Activated CD4-positive, CD25-positive, alpha-beta regulatory T cell treated with anti-CD3 and anti-CD28 coated beads, Interleukin-2, amount 50 U/mL, for 16 hours (primary cell): ENCODE measurements around the gene RBM19.
"Not testable (repeated sequence)": the region's sequence is repeated elsewhere in the genome, so short reads cannot be mapped to it uniquely, and the experiment has no call there.

Experiments
- DNase-seq: peaks from one replicate; pipeline ENCODE4 v3.0.0-alpha.2; 2020; ENCODE audit warnings: low read depth, low spot score

The RBM19 gene, protein sequence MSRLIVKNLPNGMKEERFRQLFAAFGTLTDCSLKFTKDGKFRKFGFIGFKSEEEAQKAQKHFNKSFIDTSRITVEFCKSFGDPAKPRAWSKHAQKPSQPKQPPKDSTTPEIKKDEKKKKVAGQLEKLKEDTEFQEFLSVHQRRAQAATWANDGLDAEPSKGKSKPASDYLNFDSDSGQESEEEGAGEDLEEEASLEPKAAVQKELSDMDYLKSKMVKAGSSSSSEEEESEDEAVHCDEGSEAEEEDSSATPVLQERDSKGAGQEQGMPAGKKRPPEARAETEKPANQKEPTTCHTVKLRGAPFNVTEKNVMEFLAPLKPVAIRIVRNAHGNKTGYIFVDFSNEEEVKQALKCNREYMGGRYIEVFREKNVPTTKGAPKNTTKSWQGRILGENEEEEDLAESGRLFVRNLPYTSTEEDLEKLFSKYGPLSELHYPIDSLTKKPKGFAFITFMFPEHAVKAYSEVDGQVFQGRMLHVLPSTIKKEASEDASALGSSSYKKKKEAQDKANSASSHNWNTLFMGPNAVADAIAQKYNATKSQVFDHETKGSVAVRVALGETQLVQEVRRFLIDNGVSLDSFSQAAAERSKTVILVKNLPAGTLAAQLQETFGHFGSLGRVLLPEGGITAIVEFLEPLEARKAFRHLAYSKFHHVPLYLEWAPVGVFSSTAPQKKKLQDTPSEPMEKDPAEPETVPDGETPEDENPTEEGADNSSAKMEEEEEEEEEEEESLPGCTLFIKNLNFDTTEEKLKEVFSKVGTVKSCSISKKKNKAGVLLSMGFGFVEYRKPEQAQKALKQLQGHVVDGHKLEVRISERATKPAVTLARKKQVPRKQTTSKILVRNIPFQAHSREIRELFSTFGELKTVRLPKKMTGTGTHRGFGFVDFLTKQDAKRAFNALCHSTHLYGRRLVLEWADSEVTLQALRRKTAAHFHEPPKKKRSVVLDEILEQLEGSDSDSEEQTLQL

DNA sequence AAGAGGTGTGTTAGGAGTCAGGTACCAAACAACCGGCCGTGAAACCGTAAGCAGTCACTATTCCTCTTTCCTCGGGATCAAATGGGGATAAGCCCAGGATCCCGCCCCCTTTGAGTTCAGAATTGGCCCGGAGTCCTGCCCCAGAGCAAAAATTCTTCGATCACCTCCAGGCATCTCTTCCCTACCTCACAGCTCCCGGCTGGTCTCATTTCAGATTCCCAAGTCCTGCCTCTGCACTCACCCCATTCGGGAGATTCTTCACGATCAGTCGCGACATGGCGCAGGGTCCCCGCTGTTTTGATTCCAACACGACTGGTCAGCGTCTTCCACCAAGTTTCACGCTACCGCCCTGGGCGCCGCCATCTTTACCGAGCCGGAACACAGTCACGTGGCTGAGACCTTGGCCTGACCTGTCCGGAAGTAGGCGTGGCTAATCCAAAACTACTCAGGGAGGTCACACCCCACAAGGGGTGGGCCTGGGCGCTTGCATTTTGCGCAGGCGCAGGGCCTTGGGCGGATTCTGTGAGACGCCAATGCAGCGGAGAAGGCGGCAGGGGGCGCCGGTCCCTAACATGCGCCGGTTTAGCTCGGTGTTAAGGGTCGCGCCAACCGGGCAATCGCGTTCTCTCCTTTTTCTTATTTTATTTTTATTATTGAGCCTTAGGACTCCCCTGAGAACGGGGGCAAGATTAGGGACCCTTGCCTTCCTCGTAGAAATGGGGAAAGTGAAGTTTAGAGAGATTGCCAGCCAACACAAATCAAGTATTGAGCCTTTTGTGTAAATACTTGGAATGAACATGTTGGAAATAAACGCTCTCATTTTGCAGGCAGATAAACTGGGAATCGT lies at the start of gene RBM19:
TSS of gene RBM19 (minus strand) at position 375 of the 847 bp plus-strand sequence. CDS start at position 277, 98 bp downstream.
- peak; percentile 98 for DNase-seq

DNA sequence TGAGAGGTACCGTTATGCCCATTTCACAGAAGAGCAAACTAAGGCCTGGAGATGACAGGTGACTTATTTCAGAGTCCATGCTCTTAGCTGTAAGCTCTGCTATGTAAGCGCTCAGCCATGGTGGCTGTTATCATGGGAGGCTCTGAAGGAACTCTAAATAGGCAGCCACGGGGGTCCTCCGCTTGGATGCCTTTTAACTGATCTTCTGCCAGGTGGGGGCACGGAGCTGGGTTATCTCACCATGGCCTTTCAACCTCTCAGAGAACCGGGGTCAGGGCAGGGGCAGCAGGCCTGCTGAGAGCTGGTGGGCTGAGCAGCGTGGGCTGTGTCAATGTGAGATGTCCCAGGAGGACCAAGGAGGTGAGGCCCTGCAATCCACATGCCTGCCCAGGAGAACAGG lies 49.7 kb upstream of the RBM19 start:
- DNase-seq: no peak

DNA sequence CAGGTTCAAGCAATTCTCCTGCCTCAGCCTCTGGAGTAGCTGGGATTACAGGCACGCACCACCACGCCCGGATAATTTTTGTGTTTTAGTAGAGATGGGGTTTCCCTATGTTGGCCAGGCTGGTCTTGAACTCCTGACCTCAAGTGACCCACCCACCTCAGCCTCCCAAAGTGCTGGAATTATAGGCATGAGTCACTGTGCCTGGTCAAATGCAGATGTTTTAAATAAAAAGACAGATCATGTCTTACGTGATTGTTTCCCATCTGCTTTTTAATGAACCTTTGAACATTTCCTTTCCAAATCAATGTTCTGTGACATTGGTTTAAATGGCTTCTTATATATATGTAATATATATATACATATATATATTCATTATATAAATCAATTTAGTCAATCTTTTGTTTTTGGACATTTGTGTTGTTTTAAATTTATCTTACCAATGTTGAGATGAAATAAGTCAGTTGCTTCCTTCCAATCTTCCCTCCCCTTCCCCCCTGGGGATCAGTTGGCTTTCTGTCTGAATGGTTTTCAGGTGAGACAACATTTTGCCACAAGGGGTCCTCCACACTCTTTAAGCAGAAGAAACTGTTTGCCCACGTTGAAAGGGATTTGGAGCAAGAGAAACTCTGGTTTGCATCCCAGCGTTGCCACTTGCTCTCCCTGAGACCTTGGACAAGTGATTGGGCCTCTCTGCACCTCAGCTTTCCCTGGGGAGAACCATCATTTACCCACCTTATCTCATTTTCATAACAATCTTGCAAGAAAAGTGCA lies 47.6 kb upstream of the RBM19 start:
- no peak for DNase-seq

DNA sequence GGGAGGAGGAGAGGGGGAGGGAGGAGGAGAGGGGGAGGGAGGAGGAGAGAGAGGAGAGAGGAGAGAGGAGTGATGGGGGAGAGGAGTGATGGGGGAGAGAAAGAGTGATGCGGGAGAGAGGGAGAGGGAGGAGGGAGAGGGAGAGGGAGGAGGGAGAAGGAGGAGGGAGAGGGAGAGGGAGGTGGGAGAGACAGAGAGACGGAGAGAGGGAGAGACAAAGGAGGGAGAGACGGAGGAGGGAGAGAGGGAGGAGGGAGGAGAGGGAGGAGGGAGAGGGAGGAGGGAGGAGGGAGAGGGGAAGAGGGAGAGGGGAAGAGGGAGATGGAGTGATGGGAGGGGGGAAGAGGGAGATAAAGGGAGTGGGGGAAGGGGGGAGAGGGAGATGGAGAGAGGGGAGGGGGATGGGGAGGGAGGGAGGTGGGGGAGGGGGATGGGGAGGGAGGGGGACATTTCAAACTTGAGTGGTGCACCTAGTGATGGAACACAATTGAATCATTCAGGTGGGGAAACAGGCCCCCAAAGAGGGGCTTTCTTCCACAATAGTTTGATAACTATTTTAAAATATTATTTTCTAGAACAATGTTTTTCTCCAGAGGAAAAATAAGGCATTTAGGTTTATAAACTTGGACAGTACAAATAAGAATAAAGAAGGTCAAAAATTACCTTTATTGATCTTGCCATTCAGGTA lies 46.8 kb upstream of the RBM19 start:
- DNase-seq: no peak

DNA sequence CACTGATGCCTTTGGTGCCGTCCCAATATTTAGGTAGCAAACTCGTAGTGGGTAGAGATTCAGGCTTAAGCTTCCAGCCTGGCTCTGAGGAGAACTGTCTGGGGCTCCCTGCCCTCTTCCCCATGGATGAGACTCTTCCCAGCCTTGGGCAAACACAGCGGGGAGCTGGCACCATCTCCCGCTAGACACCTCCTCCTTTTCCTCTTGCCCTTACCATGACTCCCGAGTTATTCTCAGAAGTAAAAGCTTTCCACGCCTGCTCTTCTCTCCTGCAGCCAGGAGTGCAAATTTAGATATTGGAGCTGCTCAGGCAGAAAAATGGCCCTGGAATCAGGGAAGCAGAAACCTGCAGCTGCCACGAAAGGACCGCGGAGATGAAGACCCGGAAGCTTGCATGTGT lies 45.6 kb upstream of the RBM19 start:
- no peak for DNase-seq

DNA sequence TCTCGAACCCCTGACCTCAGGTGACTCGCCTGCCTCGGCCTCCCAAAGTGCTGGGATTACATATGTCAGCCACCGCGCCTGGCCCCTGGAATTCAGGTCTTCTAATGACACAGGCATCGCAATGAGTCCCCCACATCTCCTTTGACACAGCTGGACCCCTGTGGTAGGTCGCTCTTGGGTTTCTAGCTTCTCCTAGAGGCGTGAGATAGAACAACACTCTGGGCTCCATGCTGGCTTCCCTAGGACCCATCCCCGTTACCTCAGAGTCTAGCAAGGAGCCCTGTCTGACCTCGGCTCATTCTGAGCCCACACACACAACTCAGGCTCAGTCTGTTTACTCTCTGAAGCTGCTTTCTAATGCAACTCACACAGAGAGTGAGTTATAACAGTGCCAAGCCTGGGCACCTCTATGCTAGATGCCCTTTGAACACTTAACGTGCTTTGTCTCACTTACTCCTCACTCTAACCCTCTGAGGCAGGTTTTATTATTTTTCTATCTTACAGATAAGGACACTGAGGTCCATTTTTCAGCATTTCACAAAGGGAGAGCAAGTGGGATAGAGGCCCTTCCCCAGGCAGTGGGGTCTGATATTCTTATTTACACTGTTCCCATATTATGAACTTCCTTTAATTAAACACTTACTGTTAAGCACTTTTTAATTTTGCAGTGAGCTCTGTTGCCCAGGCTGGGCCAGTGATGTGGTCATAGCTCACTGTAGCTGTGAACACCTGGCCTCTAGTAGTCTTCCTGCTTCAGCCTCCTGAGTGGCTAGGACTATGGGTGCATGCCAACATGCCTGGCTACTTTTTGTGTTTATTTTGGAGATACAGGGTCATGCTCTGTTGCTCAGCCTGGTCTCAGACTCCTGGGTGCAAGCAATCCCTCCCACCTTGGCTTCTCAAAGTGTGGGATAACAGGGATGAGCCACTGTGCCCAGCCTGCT lies 40.6 kb upstream of the RBM19 start:
- DNase-seq: no peak

DNA sequence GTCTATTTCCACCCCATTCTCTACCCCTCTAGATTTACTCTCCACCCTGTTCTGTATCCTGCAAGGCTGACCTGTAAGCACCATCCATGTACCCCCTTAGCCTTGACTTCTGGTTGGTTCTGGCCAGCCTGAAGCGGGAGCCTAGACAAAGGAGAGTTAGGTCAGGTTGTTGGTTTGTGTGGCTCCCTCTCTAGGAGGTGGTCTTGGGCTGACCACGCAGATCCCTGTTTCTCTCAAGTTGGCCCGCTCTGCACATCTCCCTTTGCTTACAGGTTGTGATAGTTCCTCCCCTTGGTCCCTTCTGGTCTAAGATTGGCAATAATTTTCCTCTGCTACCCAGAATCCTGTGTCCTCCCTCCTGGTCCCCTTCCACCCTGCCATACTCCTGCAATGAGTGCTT lies 38.3 kb upstream of the RBM19 start:
- no peak for DNase-seq

DNA sequence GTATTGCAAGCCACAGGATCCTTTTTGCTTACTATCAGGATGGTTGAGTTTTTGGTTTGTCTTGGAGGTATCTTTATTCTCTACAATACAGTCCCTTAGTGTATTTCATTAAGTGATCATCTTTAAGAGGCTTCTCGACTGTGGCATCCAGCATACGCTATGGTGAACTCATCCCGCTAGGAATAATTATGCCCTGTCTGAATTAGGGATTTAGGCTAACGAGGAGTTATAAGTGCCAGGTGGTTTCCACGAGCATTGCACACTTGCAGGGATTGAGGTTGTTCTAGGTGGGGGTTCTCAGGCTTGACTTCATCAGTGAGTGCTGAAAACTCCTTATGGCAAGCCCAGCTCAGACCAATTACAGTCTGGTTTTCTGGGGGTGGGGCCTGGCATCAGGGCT lies 37.2 kb upstream of the RBM19 start:
- no peak for DNase-seq

DNA sequence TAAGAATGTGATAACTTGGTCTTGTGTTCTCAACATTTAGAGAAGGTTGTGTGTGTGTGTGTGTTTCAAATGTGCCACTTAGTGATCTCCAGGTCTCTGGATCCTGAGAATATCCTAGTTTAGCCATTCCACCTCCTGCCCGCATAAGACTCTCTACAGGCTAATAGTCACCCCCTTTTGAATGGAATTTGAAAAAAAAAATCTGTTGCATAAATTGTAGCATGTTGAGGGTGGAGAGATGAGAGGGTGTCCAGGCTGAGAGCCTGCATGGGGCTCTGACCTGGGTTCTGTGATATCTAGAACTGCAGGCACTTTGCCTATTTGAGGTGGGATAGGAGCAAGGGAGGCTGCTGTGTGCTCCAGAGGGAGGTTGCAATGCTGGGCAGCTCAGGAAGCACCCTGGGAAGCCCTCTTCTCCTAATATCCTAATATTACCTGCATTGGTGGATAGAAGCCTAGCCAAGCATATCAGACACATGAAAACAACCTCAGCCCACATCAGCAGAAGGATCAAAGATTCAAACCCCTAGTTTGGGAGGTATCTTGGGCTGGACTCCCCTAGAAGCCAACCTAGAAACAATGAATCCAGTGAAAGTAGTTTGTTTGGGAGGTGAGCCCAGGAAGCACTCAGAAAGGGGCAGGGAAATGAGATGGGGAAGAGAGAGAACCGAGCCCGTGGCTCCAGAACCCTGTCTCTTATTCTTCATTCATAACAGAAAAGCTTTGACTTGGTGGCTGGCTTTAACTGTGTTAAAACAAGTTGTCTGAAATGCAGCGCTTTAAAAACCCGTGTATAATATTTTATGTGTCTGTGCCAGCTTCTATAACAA lies 35.6 kb upstream of the RBM19 start:
- no peak for DNase-seq

DNA sequence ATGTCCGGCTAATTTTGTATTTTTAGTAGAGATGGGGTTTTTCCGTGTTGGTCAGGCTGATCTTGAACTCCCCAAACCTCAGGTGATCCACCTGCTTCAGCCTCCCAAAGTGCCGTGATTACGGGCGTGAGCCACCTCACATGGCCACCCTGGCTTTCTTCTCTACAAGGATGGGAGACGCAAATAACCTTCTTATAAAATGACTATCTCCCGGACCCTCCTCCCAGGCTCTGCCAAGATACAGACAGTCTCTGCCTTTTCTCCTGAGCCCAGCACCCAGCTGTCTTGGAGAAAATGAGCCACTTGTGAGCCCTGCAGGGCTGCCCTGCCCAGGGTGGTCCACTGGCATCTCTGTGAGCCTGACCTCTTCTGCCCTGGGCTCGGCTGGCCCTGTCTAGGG lies 34.7 kb upstream of the RBM19 start:
- DNase-seq: no peak

DNA sequence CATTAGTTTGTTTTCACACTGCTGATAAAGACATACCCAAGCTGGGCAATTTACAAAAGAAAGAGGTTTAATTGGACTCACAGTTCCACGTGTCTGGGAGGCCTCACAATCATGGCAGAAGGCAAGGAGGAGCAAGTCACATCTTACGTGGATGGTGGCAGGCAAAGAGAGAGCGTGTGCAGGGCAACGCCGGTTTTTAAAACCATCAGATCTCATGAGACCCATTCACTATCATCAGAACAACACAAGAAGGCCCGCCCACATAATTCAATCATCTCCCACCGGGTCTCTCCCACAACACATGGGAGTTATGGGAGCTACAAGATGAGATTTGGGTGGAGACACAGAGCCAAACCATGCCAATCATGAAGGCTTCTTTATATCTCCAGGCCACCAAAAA lies 34.1 kb upstream of the RBM19 start:
- not testable (repeated sequence) for DNase-seq

DNA sequence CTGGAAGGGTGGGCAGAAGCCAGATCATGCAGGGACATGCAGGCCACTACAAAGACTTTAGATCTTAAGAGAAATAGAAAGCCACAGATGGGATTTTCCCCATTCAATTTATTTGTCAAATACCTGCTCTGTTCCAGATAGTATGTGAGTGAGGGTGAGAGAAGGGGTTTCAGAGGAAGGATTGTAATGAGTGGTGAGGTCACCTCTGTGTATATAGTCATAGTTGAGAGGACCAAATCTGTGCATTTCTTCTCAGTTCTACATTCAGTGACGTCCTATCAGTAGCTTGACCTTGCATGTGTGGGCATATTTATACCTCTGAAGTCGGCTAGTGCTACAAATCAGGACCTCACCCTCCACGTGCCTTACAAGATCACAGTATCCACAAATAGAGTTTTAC lies 31.2 kb upstream of the RBM19 start:
- DNase-seq: no peak

DNA sequence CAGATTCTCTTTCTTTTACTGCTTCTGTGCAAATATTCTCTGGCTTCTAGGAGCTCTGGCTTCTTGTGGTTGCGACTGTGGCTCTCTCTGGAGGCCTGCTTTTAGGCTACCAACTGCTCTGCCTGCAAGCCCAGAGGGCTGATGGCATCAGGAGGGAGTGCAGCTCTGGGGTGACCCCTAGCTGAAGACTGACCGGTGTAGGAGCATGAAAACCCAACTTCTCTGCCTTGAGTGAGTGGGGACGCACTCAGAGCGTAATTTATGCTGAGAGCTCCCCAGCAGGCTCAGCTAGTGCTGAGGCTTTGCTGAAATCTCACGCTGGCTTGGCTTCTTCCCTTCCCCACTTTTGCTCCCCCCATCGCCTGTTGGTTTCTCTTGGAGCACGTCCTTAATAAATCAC lies 29.9 kb upstream of the RBM19 start:
- DNase-seq: no peak

DNA sequence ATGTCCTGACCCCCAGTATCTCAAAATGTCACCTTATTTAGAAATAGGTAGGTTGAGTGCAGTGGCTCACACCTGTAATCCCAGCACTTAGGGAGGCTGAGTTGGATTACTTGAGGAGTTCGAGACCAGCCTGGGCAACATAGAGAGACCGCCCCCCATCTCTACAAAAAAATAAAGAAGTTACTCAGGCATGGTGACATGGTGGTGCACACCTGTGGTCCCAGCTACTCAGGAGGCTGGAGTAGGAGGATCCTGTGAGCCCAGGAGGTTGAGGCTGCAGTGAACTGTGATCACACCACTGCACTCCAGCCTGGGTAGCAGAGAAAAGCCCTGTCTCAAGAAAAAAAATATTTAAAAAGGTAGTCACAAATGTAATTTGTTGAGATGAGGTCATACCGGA lies 27.9 kb upstream of the RBM19 start:
- DNase-seq: no peak

DNA sequence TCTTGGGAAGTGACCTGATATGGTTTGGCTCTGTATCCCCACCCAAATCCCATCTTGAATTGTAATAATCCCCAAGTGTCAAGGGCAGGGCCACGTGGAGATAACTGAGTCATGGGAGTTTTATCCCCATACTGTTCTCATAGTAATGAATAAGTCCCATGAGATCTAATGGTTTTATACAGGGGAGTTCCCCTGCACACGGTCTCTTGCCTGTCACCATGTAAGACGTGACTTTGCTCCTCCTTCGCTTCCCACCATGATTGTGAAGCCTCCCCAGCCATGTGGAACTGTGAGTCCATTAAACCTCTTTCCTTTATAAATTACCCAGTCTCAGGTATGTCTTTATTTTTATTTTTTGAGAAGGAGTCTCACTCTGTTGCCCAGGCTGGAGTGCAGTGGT lies 26.6 kb upstream of the RBM19 start:
- not testable (repeated sequence) for DNase-seq

DNA sequence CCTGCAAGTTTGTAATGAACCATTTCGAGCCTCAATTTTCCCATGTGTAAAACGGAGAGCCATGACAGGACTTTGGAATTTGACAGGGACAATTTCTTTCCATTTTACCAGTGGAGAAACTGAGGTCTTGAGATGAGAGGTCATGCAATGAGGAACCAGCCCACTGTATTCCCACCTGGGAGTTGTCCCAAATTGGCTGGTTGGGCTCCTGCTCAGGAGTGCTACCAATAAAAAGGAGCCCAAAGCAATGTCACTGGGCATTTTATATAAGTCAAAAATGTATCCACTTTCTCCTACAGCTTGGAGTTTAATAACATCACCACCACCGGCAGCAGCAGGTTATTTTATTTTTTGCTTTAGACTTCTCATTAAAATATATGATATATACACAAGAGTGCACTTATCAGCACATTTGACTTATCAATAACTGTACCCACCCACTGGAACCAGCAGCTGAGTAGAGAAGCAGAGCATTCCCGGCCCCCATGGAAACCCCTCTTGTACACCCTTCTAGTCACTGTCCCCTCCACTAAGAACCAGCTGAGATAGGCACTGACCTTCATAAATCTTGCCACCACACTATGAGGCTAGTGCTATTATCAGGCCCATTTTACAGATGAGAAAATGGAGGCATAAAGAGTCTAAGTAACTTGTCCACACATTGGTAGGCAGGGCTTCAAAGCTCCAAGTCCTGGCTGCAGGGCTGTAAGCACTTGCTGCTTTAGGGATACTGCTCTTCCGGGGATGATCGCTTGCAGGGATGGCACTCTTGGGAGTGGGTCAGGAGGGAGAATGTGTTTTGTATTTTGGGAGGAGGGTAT lies 25.3 kb upstream of the RBM19 start:
- no peak for DNase-seq
